K562 (cell line): ENCODE results near the gene SIGMAR1. TPM values are rescaled to one million over a fixed set of nuclear protein-coding genes. Genes with fewer than 3 reads are reported as not detected.

Experiments
- ATAC-seq: fragments of 200-7000 bp; cut with Tn5 transposase; 3 replicates; pipeline ENCODE4 v1.9.1; 2020; ENCODE audit warnings: moderate library complexity
- BruUV-seq: library from RNA; stranded (reverse); fragments of 400-500 nt; replicated peaks from 2 replicates; lab custom pipeline; 2021; lab: Mats Ljungman, UMichigan
- CTCF ChIA-PET: fragments of 300-600 bp; formaldehyde crosslinking; extraction: SDS; loops from one replicate; lab custom pipeline; 2021; ENCODE audit warnings: low intra/inter-chr PET ratio; lab: Yijun Ruan, JAX
- POLR2A ChIA-PET: fragments of 300-600, 350-650 bp; sonication (Branson Sonifier 250); formaldehyde crosslinking; extraction: SDS; loops from one replicate; lab custom pipeline; 2021; ENCODE audit warnings: antibody characterized with exemption, inconsistent platforms; lab: Yijun Ruan, JAX
- DNase-seq, 4 experiments: peaks; one replicate each; pipeline versions ENCODE4 v3.0.0 to v3.0.0-alpha.2; 2011 to 2018; ENCODE audit warnings: low spot score in 3 of 4, mixed read lengths in 3 of 4; ENCODE audit errors: extremely low read depth in 1 of 4
- FAIRE-seq: peaks from 2 replicates; lab custom pipeline; 2011; peaks lifted over from hg19 to GRCh38; lab: Jason Lieb, UNC
- H2AFZ ChIP-seq: 2 replicates; pipeline ENCODE4 v1.6.0; 2011; ENCODE audit warnings: low read depth, low read length, control low read depth, inconsistent platforms
- H3K27ac ChIP-seq: fragments of 200-600 bp; 3 replicates; pipeline ENCODE4 v1.8.0; 2011; ENCODE audit warnings: low read depth, mild to moderate bottlenecking, control low read depth, inconsistent platforms, low read length, moderate library complexity, mixed read lengths; ENCODE audit errors: extremely low read depth
- H3K27me3 ChIP-seq, 2 experiments: fragments of 300-600 bp in 1 of 2; 2 replicates in 1 of 2; 3 replicates in 1 of 2; pipeline versions ENCODE4 v1.6.0 to v1.8.0; 2011; ENCODE audit warnings: inconsistent platforms in 2 of 2, low read length in 2 of 2, mild to moderate bottlenecking in 1 of 2, mixed read lengths in 1 of 2, moderate library complexity in 1 of 2; ENCODE audit not compliant: control insufficient read depth in 2 of 2, insufficient read depth in 2 of 2
- H3K36me3 ChIP-seq: fragments of 300-600 bp; 3 replicates; pipeline ENCODE4 v1.8.0; 2011; ENCODE audit warnings: mild to moderate bottlenecking, low read length, inconsistent platforms; ENCODE audit not compliant: control insufficient read depth, insufficient read depth
- H3K4me1 ChIP-seq, 2 experiments: fragments of 200-600 bp in 1 of 2; replicated peaks in 1 of 2; 2 replicates in 1 of 2; 3 replicates in 1 of 2; pipeline versions ENCODE4 v1.5.1 to v1.8.0; 2011; ENCODE audit warnings: inconsistent platforms in 2 of 2, low read length in 2 of 2, mild to moderate bottlenecking in 1 of 2, mixed read lengths in 1 of 2, moderate library complexity in 1 of 2; ENCODE audit not compliant: control insufficient read depth in 2 of 2, insufficient read depth in 2 of 2
- H3K4me2 ChIP-seq: 2 replicates; pipeline ENCODE4 v1.6.1; 2011; ENCODE audit warnings: low read length, control low read depth, inconsistent platforms, mixed read lengths; ENCODE audit not compliant: insufficient read depth
- H3K4me3 ChIP-seq: fragments of 200-600 bp; sonication (generic), shearing (Covaris generic); 2 replicates; pipeline ENCODE4 v1.5.1; 2016; ENCODE audit warnings: control low read depth, inconsistent platforms
- H3K79me2 ChIP-seq: fragments of 200-600 bp; 3 replicates; pipeline ENCODE4 v1.8.0; 2011; ENCODE audit warnings: low read length, inconsistent platforms; ENCODE audit not compliant: control insufficient read depth, insufficient read depth
- H3K9ac ChIP-seq, 2 experiments: 2 replicates each; pipeline versions ENCODE4 v1.6.0 to v1.6.1; 2011; ENCODE audit warnings: low read depth in 2 of 2, low read length in 2 of 2, control low read depth in 1 of 2, inconsistent platforms in 1 of 2, mild to moderate bottlenecking in 1 of 2, mixed read lengths in 1 of 2; ENCODE audit not compliant: insufficient read depth in 1 of 2
- H3K9me1 ChIP-seq: one replicate; pipeline ENCODE4 v1.6.0; 2011; ENCODE audit warnings: inconsistent platforms, mild to moderate bottlenecking, low read length, moderate library complexity; ENCODE audit not compliant: control insufficient read depth, insufficient read depth
- H3K9me3 ChIP-seq: replicated peaks from 2 replicates; pipeline ENCODE4 v1.5.1; 2011; ENCODE audit warnings: low read depth, low read length, inconsistent platforms; ENCODE audit not compliant: control insufficient read depth, insufficient read depth
- H4K20me1 ChIP-seq: replicated peaks from 2 replicates; pipeline ENCODE4 v1.6.1; 2011; ENCODE audit warnings: low read length, inconsistent platforms, mixed read lengths; ENCODE audit not compliant: control insufficient read depth, insufficient read depth
- EZH2 ChIP-seq: IDR thresholded peaks from 2 replicates; pipeline ENCODE4 v1.6.1; 2012; ENCODE audit warnings: low read depth, mild to moderate bottlenecking, inconsistent platforms, low read length, borderline replicate concordance
- SMARCC2 ChIP-seq: fragments of 450-650 bp; IDR thresholded peaks from 2 replicates; pipeline ENCODE4 v1.6.1; 2017; ENCODE audit warnings: antibody characterized with exemption, moderate library complexity, mild to moderate bottlenecking, low read depth
- TAF7 ChIP-seq: fragments of 450-650 bp; IDR thresholded peaks from 2 replicates; pipeline ENCODE4 v1.6.1; 2016; ENCODE audit warnings: missing genetic modification characterization, missing compliant biosample characterization
- ZNF444 ChIP-seq: fragments of 250-450 bp; sonication (Bioruptor Pico); IDR thresholded peaks from 2 replicates; pipeline ENCODE4 v1.4.0; 2020; ENCODE audit warnings: mild to moderate bottlenecking, moderate library complexity
- ZNF668 ChIP-seq: fragments of 250-450 bp; sonication (Bioruptor Pico); IDR thresholded peaks from 2 replicates; pipeline ENCODE4 v1.8.0; 2022; ENCODE audit warnings: mild to moderate bottlenecking, inconsistent platforms
- WGBS: fragments of 100-300 bp; shearing (Covaris generic); methylation state at CpG from one replicate; pipeline ENCODE4 v1.1.6; 2016; ENCODE audit warnings: low coverage, mixed read lengths; ENCODE audit not compliant: insufficient coverage; ENCODE audit errors: missing lambda C conversion rate; 5-methylcytosine and 5-hydroxymethylcytosine counted together
- in situ Hi-C: fragments of 300-500 bp; cut with MboI; formaldehyde crosslinking; loops from 4 replicates; pipeline ENCODE4 v1.15.0; 2018; ENCODE audit warnings: inconsistent platforms, mixed read lengths
- intact Hi-C: fragments of 100-400 bp; cut with micrococcal nuclease; formaldehyde crosslinking; loops from 2 replicates; pipeline ENCODE4 v1.14.2; 2022
- polyA plus RNA-seq, 8 experiments: library from polyadenylated mRNA; depleted of rRNA in 4 of 8; stranded (reverse) in 5 of 8; unstranded in 3 of 8; fragments of >200 nt; fragmentation: Nextera tagmentation in 2 of 8; fragmentation: Illumina TruSeq in 1 of 8; extraction: Ambion mirVana in 2 of 8; extraction: Trizol in 1 of 8; gene quantifications; 2 replicates each; pipeline versions ENCODE4 v1.2.1 to v1.2.3, GENCODE V29; 2011 to 2014; ENCODE audit warnings: inconsistent platforms in 1 of 8, missing spikeins in 1 of 8
- total RNA-seq, 7 experiments: library from RNA; depleted of rRNA in 6 of 7; stranded (reverse); fragments of >200 nt in 6 of 7; fragmentation: Illumina TruSeq in 2 of 7; extraction: Trizol in 2 of 7; gene quantifications; 2 replicates each; pipeline versions ENCODE4 v1.2.1 to v1.2.3, GENCODE V29; 2011 to 2021; ENCODE audit warnings: low replicate concordance in 1 of 7
- TF ChIP-seq, protein P1 (sequence below): fragments of 450-650 bp; IDR thresholded peaks from 2 replicates; pipeline ENCODE4 v1.6.1; 2016; ENCODE audit warnings: mild to moderate bottlenecking, moderate library complexity
- TF ChIP-seq, protein P2 (sequence below): sonication (generic); formaldehyde crosslinking; IDR thresholded peaks from 2 replicates; pipeline ENCODE4 v1.5.0; 2020; ENCODE audit warnings: missing genetic modification reagents

Gene SIGMAR1
- total and polyA plus RNA-seq, 9 of the 15 experiments (the other 6 are each of a cell fraction or from before 2014, with no cell fraction given) = 6.9 to 80.0 (median 35.2) TPM

DNA sequence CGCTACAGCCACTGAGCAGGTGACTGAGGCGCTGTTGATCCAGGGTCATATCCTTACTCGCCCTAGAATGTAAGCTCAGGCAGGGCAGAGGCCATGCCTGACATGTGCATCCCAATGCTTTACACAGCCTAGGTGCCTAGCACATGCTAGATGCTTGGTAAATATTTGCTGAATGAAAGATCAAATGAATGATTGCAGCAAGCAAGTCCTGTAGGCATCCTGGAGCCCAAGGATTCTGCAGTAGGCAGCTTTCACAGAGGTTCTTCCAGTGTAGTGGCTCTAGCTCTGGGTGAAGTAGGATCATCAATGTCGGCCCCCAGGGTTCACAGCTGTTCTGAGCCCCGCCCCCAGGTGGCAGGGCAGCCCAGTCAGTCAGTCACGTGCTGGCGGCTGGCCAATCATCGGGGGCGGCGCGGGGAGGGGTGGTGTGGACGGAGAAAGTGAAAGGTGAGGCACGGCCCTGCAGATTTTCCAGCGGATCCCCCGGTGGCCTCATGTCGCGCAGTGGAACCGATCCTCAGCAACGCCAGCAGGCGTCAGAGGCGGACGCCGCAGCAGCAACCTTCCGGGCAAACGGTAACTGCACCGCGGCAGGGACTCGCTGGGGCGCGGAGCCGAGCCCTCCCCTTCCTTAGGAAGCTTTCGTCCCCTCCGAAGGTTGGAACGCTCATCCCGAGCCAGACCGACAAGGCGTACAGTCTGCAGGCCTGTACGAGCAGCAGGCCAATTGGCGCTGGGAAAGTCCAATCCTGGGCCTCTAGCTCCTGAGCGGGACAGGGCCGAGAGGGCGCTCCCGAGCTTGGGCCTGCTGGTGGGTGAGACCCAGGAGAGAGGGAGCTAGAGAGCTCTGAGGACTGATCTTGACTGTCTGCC, 8.9 kb upstream of the SIGMAR1 start, which contains the start of gene GALT:
GALT (plus strand) TSS at position 465 of the 873 bp plus-strand sequence; CDS start at position 495, 30 bp downstream.
- peak; percentile 79 for FAIRE-seq
- TF ChIP-seq SMARCC2 (peak; percentile 23; the same call in 1 of the 2 replicates), TAF7 (tag) (no peak), ZNF444 (no peak), ZNF668 (CRISPR knock-in tag) (no peak), EZH2 (no peak)
- TF ChIP-seq, protein P1, sequence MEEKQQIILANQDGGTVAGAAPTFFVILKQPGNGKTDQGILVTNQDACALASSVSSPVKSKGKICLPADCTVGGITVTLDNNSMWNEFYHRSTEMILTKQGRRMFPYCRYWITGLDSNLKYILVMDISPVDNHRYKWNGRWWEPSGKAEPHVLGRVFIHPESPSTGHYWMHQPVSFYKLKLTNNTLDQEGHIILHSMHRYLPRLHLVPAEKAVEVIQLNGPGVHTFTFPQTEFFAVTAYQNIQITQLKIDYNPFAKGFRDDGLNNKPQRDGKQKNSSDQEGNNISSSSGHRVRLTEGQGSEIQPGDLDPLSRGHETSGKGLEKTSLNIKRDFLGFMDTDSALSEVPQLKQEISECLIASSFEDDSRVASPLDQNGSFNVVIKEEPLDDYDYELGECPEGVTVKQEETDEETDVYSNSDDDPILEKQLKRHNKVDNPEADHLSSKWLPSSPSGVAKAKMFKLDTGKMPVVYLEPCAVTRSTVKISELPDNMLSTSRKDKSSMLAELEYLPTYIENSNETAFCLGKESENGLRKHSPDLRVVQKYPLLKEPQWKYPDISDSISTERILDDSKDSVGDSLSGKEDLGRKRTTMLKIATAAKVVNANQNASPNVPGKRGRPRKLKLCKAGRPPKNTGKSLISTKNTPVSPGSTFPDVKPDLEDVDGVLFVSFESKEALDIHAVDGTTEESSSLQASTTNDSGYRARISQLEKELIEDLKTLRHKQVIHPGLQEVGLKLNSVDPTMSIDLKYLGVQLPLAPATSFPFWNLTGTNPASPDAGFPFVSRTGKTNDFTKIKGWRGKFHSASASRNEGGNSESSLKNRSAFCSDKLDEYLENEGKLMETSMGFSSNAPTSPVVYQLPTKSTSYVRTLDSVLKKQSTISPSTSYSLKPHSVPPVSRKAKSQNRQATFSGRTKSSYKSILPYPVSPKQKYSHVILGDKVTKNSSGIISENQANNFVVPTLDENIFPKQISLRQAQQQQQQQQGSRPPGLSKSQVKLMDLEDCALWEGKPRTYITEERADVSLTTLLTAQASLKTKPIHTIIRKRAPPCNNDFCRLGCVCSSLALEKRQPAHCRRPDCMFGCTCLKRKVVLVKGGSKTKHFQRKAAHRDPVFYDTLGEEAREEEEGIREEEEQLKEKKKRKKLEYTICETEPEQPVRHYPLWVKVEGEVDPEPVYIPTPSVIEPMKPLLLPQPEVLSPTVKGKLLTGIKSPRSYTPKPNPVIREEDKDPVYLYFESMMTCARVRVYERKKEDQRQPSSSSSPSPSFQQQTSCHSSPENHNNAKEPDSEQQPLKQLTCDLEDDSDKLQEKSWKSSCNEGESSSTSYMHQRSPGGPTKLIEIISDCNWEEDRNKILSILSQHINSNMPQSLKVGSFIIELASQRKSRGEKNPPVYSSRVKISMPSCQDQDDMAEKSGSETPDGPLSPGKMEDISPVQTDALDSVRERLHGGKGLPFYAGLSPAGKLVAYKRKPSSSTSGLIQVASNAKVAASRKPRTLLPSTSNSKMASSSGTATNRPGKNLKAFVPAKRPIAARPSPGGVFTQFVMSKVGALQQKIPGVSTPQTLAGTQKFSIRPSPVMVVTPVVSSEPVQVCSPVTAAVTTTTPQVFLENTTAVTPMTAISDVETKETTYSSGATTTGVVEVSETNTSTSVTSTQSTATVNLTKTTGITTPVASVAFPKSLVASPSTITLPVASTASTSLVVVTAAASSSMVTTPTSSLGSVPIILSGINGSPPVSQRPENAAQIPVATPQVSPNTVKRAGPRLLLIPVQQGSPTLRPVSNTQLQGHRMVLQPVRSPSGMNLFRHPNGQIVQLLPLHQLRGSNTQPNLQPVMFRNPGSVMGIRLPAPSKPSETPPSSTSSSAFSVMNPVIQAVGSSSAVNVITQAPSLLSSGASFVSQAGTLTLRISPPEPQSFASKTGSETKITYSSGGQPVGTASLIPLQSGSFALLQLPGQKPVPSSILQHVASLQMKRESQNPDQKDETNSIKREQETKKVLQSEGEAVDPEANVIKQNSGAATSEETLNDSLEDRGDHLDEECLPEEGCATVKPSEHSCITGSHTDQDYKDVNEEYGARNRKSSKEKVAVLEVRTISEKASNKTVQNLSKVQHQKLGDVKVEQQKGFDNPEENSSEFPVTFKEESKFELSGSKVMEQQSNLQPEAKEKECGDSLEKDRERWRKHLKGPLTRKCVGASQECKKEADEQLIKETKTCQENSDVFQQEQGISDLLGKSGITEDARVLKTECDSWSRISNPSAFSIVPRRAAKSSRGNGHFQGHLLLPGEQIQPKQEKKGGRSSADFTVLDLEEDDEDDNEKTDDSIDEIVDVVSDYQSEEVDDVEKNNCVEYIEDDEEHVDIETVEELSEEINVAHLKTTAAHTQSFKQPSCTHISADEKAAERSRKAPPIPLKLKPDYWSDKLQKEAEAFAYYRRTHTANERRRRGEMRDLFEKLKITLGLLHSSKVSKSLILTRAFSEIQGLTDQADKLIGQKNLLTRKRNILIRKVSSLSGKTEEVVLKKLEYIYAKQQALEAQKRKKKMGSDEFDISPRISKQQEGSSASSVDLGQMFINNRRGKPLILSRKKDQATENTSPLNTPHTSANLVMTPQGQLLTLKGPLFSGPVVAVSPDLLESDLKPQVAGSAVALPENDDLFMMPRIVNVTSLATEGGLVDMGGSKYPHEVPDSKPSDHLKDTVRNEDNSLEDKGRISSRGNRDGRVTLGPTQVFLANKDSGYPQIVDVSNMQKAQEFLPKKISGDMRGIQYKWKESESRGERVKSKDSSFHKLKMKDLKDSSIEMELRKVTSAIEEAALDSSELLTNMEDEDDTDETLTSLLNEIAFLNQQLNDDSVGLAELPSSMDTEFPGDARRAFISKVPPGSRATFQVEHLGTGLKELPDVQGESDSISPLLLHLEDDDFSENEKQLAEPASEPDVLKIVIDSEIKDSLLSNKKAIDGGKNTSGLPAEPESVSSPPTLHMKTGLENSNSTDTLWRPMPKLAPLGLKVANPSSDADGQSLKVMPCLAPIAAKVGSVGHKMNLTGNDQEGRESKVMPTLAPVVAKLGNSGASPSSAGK = peak; percentile 63
- TF ChIP-seq, protein P2, sequence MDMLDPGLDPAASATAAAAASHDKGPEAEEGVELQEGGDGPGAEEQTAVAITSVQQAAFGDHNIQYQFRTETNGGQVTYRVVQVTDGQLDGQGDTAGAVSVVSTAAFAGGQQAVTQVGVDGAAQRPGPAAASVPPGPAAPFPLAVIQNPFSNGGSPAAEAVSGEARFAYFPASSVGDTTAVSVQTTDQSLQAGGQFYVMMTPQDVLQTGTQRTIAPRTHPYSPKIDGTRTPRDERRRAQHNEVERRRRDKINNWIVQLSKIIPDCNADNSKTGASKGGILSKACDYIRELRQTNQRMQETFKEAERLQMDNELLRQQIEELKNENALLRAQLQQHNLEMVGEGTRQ = peak; percentile 100

More for the DNA sequence above, 8.9 kb upstream of the SIGMAR1 start, which contains the start of gene GALT:
- H3K4me1 ChIP-seq = peaks cover 22 to 28% of the 10 kb centered on the region in 2 experiments; a peak in 4 of 5 replicates
- peak within 1 kb of the TSS; percentile 97 for H2AFZ ChIP-seq
- H3K9ac ChIP-seq = peak within 1 kb of the TSS; percentile 80 to 90
- peaks cover 27% of the 10 kb centered on the region; the same call in 2 of the 3 replicates for H3K36me3 ChIP-seq
- no peaks in the 10 kb centered on the region for H3K9me3 ChIP-seq
- no peaks in the 10 kb centered on the region for H3K27me3 ChIP-seq
- ATAC-seq = peak; percentile 90
- in situ Hi-C loops (no loop called here), intact Hi-C loops (no loop called here)
- TSS peak; percentile 58 for BruUV-seq
- peaks cover 7% of the 10 kb centered on the region for H3K9me1 ChIP-seq
- 3% methylated on average over 33 of the region's 43 CpGs for WGBS
- no peaks in the 10 kb centered on the region for H4K20me1 ChIP-seq
- H3K27ac ChIP-seq = peak within 1 kb of the TSS; percentile 75
- H3K4me3 ChIP-seq = peak within 1 kb of the TSS; percentile 84
- ChIA-PET CTCF (interaction anchor here (1.0 to 1.4 kb wide), 2 partner anchors 19 to 55 kb away, joined by 3 read pairs; a partner anchor contains a TSS), POLR2A (interaction anchor here (0.6 to 1.3 kb wide), 8 partner anchors 8 to 774 kb away, joined by 3 to 7 read pairs (median 4); partner anchors contain the start of genes DCTN3 and SIGMAR1)
- peak; percentile 92 to 97 (median 96) for DNase-seq
- peaks cover 21% of the 10 kb centered on the region for H3K79me2 ChIP-seq
- peak within 1 kb of the TSS; percentile 92 for H3K4me2 ChIP-seq
